Parathyroid adenoma (tissue), 2 donors: ENCODE results near the gene RBKS.

Experiments
- H2AFZ ChIP-seq: fragments of 300-600 bp; sonication (generic); one replicate; pipeline ENCODE4 v1.7.0; 2017; ENCODE audit warnings: antibody characterized with exemption, mild to moderate bottlenecking
- H3K27ac ChIP-seq: fragments of 300-600 bp; sonication (generic); one replicate; pipeline ENCODE4 v1.7.0; 2017
- H3K27me3 ChIP-seq: fragments of 300-600 bp; sonication (generic); one replicate; pipeline ENCODE4 v1.7.0; 2017; ENCODE audit warnings: low read length; ENCODE audit not compliant: control insufficient read depth, insufficient read depth
- H3K36me3 ChIP-seq: fragments of 300-600 bp; sonication (generic); one replicate; pipeline ENCODE4 v1.7.0; 2017; ENCODE audit warnings: low read length; ENCODE audit not compliant: control insufficient read depth, insufficient read depth
- H3K4me1 ChIP-seq: fragments of 300-600 bp; sonication (generic); one replicate; pipeline ENCODE4 v1.7.0; 2017; ENCODE audit warnings: control low read depth
- H3K4me2 ChIP-seq: fragments of 300-600 bp; sonication (generic); one replicate; pipeline ENCODE4 v1.7.0; 2017; ENCODE audit warnings: low read length
- H3K4me3 ChIP-seq: fragments of 300-600 bp; sonication (generic); one replicate; pipeline ENCODE4 v1.7.0; 2017; ENCODE audit warnings: low read depth, low read length
- H3K79me2 ChIP-seq: fragments of 300-600 bp; sonication (generic); one replicate; pipeline ENCODE4 v1.7.0; 2017; ENCODE audit warnings: control low read depth
- H3K9ac ChIP-seq: fragments of 300-600 bp; sonication (generic); one replicate; pipeline ENCODE4 v1.7.0; 2017; ENCODE audit warnings: mild to moderate bottlenecking
- H3K9me3 ChIP-seq: fragments of 300-600 bp; sonication (generic); one replicate; pipeline ENCODE4 v1.7.0; 2017; ENCODE audit warnings: low read length; ENCODE audit not compliant: control insufficient read depth
- TF ChIP-seq, protein P1 (sequence below): fragments of 300-600 bp; sonication (generic); IDR thresholded peaks from one replicate; pipeline ENCODE4 v1.7.0; 2017; ENCODE audit warnings: antibody characterized with exemption, mild to moderate bottlenecking
- donor health status: primary hyperparathyroidism.

The RBKS gene

GRCh38 chr2:27756544-27757498 lies 133.4 kb downstream of the RBKS start:
- Histone ChIP-seq H3K27ac (no peak overlapping the region), H3K9ac (no peak overlapping the region), H3K79me2 (no peaks in the 10 kb centered on the region), H3K4me3 (no peak overlapping the region), H3K4me1 (no peaks in the 10 kb centered on the region), H3K36me3 (no peaks in the 10 kb centered on the region), H3K27me3 (no peaks in the 10 kb centered on the region), H3K4me2 (no peak overlapping the region), H2AFZ (no peak overlapping the region), H3K9me3 (no peaks in the 10 kb centered on the region)
- TF ChIP-seq, protein P1, sequence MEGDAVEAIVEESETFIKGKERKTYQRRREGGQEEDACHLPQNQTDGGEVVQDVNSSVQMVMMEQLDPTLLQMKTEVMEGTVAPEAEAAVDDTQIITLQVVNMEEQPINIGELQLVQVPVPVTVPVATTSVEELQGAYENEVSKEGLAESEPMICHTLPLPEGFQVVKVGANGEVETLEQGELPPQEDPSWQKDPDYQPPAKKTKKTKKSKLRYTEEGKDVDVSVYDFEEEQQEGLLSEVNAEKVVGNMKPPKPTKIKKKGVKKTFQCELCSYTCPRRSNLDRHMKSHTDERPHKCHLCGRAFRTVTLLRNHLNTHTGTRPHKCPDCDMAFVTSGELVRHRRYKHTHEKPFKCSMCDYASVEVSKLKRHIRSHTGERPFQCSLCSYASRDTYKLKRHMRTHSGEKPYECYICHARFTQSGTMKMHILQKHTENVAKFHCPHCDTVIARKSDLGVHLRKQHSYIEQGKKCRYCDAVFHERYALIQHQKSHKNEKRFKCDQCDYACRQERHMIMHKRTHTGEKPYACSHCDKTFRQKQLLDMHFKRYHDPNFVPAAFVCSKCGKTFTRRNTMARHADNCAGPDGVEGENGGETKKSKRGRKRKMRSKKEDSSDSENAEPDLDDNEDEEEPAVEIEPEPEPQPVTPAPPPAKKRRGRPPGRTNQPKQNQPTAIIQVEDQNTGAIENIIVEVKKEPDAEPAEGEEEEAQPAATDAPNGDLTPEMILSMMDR, result no peak

DNA sequence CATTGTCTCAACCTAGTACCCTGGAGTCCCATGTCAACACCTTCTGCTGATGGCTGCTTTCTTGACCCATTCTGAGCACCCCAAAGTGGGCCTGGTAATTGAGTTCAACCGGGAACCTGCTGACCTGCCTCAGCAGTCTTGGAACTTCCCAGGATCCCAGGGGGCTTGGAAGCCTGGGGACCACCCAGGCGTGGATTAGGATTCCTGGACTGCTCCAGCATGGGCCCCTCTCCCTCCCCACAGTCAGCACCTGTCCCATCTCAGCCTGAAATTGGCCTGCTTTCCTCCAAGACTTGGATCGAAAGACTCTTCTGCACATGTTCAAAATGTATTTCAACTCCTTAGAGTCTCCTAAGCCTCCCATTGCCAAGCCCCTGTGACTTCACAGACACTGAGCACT lies 134.1 kb downstream of the RBKS start:
- TF ChIP-seq, protein P1, result no peak
- Histone ChIP-seq H3K27ac (no peak overlapping the region), H3K27me3 (no peaks in the 10 kb centered on the region), H3K4me3 (no peak overlapping the region), H3K9me3 (no peaks in the 10 kb centered on the region), H3K4me2 (no peak overlapping the region), H3K36me3 (no peaks in the 10 kb centered on the region), H2AFZ (no peak overlapping the region), H3K4me1 (no peaks in the 10 kb centered on the region), H3K79me2 (no peaks in the 10 kb centered on the region), H3K9ac (no peak overlapping the region)

DNA sequence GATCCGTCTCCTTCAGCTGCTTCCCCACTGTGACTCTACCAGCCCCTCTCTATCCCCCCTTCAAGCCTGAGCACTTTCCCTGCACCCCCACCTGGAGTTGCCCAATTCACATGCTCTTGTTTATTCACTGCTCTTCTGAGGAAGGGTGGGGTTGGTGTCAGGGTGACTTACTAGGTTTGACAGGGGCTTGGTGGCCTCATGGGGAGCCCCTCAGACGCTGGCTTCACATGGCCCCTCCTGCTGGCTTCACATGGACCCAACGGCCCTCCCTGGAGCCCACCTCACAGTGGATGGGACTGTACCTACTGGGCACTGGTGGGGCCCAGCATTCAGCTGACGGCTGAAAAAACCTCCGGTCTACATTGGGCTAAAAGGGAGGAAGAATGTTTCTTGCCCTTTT lies 135.4 kb downstream of the RBKS start:
- TF ChIP-seq, protein P1, result no peak
- H3K27me3 ChIP-seq, result no peaks in the 10 kb centered on the region
- no peak overlapping the region for H2AFZ ChIP-seq
- no peak overlapping the region for H3K4me3 ChIP-seq
- H3K79me2 ChIP-seq, result no peaks in the 10 kb centered on the region
- no peaks in the 10 kb centered on the region for H3K4me1 ChIP-seq
- H3K36me3 ChIP-seq, result no peaks in the 10 kb centered on the region
- H3K27ac ChIP-seq, result no peak overlapping the region
- no peak overlapping the region for H3K9ac ChIP-seq
- H3K9me3 ChIP-seq, result no peaks in the 10 kb centered on the region
- H3K4me2 ChIP-seq, result no peak overlapping the region

DNA sequence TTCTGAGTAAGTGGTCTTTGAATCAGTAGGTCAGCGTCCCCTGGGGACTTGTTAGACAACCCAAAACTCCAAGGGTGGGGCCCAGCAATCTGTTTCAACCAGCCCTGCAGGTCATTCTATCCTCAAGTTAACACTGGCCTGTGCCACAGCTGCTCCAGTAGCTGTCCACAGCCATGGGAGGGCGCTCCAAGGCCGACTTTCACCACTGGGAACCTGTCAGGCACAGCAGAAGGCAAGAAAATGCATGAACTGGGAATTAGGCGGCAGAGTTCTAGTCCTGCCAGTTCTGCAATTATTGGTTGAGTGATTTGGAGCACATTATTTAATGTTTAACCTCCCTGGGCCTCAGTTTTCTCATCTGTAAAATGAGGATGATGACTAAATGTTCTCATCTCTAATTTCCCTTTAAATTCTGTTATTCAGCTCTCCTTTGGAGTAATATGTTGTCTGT lies 136.0 kb downstream of the RBKS start:
- Histone ChIP-seq H3K79me2 (no peaks in the 10 kb centered on the region), H3K9ac (no peak overlapping the region), H3K4me3 (no peak overlapping the region), H2AFZ (no peak overlapping the region), H3K27ac (no peak overlapping the region), H3K4me1 (no peaks in the 10 kb centered on the region), H3K27me3 (no peaks in the 10 kb centered on the region), H3K9me3 (no peaks in the 10 kb centered on the region), H3K4me2 (no peak overlapping the region), H3K36me3 (no peaks in the 10 kb centered on the region)
- TF ChIP-seq, protein P1, result peak; percentile 39
